ENCODE measurements around the gene AFF2.

Gene AFF2

GRCh38 chrX:148620023-148620422, 119.6 kb downstream of the AFF2 start:
- intact Hi-C loops (cut with DNase I; ENCODE audit: low total_unique reads) = no loop called here
- DNase-seq = no peak
- TF ChIP-seq CTCF (IDR thresholded peaks at IDR 0.05) = no peak
- H3K9me3 ChIP-seq = no peaks in the 10 kb centered on the region
- no peaks in the 10 kb centered on the region for H3K36me3 ChIP-seq
- no peak overlapping the region for H3K27ac ChIP-seq
- no peak overlapping the region for H3K4me3 ChIP-seq
- H3K27me3 ChIP-seq = no peaks in the 10 kb centered on the region
- H3K4me1 ChIP-seq = no peaks in the 10 kb centered on the region

- no peak for TF ChIP-seq CTCF (IDR thresholded peaks at IDR 0.05)
- no peaks in the 10 kb centered on the region for H3K9me3 ChIP-seq
- intact Hi-C loops (cut with DNase I; ENCODE audit: low total_unique reads) = no loop called here
These were observed 124.6 kb downstream of the AFF2 start for GRCh38 chrX:148624951-148625474.

GRCh38 chrX:148628621-148629020, 128.2 kb downstream of the AFF2 start:
- no peaks in the 10 kb centered on the region for H3K36me3 ChIP-seq
- no peaks in the 10 kb centered on the region for H3K4me1 ChIP-seq
- no peak for TF ChIP-seq CTCF (IDR thresholded peaks at IDR 0.05)
- H3K27ac ChIP-seq = no peak overlapping the region
- H3K4me3 ChIP-seq = no peak overlapping the region
- DNase-seq = no peak
- H3K27me3 ChIP-seq = no peaks in the 10 kb centered on the region
- H3K9me3 ChIP-seq = no peaks in the 10 kb centered on the region
- intact Hi-C loops (cut with DNase I; ENCODE audit: low total_unique reads) = no loop called here

More at GRCh38 chrX:148624951-148625474, 124.6 kb downstream of the AFF2 start:
- Histone ChIP-seq H3K4me3 (no peak overlapping the region), H3K4me1 (no peaks in the 10 kb centered on the region), H3K36me3 (no peaks in the 10 kb centered on the region), H3K27me3 (no peaks in the 10 kb centered on the region), H3K27ac (no peak overlapping the region)
- DNase-seq = no peak

- no peak for TF ChIP-seq CTCF (IDR thresholded peaks at IDR 0.05)
- Histone ChIP-seq H3K4me3 (no peak overlapping the region), H3K27ac (no peak overlapping the region), H3K27me3 (no peaks in the 10 kb centered on the region), H3K4me1 (no peaks in the 10 kb centered on the region), H3K9me3 (no peaks in the 10 kb centered on the region), H3K36me3 (no peaks in the 10 kb centered on the region)
- DNase-seq = no peak
- intact Hi-C loops (cut with DNase I; ENCODE audit: low total_unique reads) = no loop called here
These were observed 129.0 kb downstream of the AFF2 start for GRCh38 chrX:148629434-148629833.

- H3K36me3 ChIP-seq = no peaks in the 10 kb centered on the region
- H3K27ac ChIP-seq = no peak overlapping the region
- no peak for DNase-seq
- intact Hi-C loops (cut with DNase I; ENCODE audit: low total_unique reads) = no loop called here
- H3K27me3 ChIP-seq = no peaks in the 10 kb centered on the region
- no peaks in the 10 kb centered on the region for H3K4me1 ChIP-seq
- H3K4me3 ChIP-seq = no peak overlapping the region
- TF ChIP-seq CTCF (IDR thresholded peaks at IDR 0.05) = no peak
- H3K9me3 ChIP-seq = no peaks in the 10 kb centered on the region
These were observed 132.0 kb downstream of the AFF2 start for GRCh38 chrX:148632444-148632843.
